Measurements from ENCODE around the gene TSPEAR.

The TSPEAR gene

GRCh38 chr21:44499631-44500030 is 211.7 kb downstream of the TSPEAR start:
- Histone ChIP-seq H3K36me3 (ENCODE audit: control insufficient read depth, insufficient read depth, low read length) (no peaks in the 10 kb centered on the region), H3K4me3 (replicated peaks; ENCODE audit: low read depth, low read length) (no peak overlapping the region), H3K27me3 (replicated peaks; ENCODE audit: control insufficient read depth, insufficient read depth, low read length) (no peaks in the 10 kb centered on the region; the same call in 1 of the 2 replicates)
- no peak for DNase-seq (ENCODE audit: extremely low read depth, insufficient read length)
- TF ChIP-seq, protein P1, sequence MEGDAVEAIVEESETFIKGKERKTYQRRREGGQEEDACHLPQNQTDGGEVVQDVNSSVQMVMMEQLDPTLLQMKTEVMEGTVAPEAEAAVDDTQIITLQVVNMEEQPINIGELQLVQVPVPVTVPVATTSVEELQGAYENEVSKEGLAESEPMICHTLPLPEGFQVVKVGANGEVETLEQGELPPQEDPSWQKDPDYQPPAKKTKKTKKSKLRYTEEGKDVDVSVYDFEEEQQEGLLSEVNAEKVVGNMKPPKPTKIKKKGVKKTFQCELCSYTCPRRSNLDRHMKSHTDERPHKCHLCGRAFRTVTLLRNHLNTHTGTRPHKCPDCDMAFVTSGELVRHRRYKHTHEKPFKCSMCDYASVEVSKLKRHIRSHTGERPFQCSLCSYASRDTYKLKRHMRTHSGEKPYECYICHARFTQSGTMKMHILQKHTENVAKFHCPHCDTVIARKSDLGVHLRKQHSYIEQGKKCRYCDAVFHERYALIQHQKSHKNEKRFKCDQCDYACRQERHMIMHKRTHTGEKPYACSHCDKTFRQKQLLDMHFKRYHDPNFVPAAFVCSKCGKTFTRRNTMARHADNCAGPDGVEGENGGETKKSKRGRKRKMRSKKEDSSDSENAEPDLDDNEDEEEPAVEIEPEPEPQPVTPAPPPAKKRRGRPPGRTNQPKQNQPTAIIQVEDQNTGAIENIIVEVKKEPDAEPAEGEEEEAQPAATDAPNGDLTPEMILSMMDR (IDR thresholded peaks at IDR 0.05; ENCODE audit: insufficient read depth, low read length, poor library complexity, severe bottlenecking): no peak

DNA sequence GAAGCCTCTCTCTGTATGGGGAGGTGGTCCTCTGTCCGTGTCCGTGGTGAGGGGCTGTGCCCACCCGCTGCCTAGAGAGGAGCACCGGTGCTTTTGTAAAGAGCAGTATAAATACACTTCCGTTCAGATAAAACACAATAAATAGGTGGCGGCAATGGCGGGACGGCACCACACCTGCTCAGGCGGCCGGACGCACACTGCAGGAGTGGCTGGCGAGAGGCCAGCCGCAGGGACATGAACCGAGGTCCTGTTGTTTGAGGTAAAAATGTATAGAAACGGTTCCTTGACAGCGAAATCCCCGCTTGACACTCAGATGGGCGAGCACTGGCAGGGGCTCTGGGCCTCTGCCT is 212.2 kb downstream of the TSPEAR start:
- no peak overlapping the region for H3K4me3 ChIP-seq (replicated peaks; ENCODE audit: low read depth, low read length)
- DNase-seq (ENCODE audit: extremely low read depth, insufficient read length): no peak
- H3K36me3 ChIP-seq (ENCODE audit: control insufficient read depth, insufficient read depth, low read length): no peaks in the 10 kb centered on the region
- TF ChIP-seq, protein P1 (IDR thresholded peaks at IDR 0.05; ENCODE audit: insufficient read depth, low read length, poor library complexity, severe bottlenecking): no peak
- H3K27me3 ChIP-seq (replicated peaks; ENCODE audit: control insufficient read depth, insufficient read depth, low read length): no peaks in the 10 kb centered on the region; the same call in 1 of the 2 replicates

DNA sequence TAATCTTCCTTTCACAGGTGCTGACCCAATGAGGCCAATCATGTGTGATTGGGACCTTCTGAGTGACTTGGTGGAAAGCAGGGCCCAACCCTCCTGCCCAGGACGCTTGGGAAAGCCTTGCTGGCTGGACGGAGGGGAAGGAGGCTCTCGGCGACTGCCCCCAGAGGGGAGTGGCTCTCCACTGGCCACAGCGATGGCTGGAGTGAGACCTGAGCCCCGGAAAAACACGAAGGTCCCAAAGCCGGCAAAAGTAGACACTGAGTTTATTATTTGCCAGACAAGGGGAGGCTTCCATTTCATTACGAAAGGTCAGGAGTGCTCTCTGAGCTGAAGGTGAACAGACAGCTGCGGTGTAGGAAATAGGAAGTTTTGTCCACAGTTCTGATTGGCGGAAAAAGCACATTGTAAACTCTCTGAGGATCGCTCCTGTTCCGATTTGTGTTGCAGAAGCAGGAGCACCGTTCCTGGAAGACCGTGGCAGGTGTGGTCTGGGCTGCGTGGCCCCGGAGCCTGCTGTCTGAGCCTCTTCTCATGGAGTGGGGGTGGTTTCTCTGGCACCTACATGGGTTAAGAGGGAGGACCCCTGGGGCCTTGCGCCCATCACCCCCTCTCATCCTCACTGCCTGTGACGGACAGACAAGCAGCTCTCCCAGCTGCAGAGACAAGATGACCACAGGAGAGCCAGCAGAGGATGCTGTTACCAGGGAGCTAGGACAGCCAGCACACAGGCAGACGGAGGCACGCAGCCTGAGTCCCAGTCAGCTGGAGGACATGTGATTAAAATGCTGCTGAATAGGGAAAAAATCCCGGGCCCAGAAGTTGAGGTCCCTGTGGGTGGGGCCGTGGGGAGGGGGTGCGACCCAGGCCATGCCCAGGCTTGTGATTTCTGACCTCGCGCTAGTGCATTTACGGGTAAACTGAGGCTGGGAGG is 212.8 kb downstream of the TSPEAR start:
- Histone ChIP-seq H3K4me3 (replicated peaks; ENCODE audit: low read depth, low read length) (no peak overlapping the region), H3K27me3 (replicated peaks; ENCODE audit: control insufficient read depth, insufficient read depth, low read length) (no peaks in the 10 kb centered on the region; the same call in 1 of the 2 replicates), H3K36me3 (ENCODE audit: control insufficient read depth, insufficient read depth, low read length) (no peaks in the 10 kb centered on the region)
- TF ChIP-seq, protein P1 (IDR thresholded peaks at IDR 0.05; ENCODE audit: insufficient read depth, low read length, poor library complexity, severe bottlenecking): no peak
- DNase-seq (ENCODE audit: extremely low read depth, insufficient read length): no peak

DNA sequence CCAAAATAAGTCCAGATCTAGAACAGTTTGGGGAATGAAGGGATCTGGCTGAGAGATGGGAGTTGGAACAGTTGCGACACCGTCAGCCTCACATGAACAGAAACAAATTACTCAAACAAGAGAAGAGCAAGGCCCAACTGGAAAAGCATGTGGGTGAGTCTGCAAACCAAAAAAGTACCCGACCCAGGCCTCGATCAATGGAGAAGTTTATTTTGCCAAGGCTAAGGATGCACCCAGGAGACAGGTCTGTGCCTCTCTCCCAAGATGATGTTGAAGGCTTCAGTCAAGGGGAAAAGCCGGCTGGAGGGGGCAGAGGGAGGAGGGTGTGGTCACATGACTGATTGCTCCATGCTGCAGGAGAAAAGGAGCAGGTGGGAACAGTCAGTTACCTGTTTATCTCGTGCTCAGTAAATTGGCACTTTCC is 213.7 kb downstream of the TSPEAR start:
- no peak for DNase-seq (ENCODE audit: extremely low read depth, insufficient read length)
- H3K27me3 ChIP-seq (replicated peaks; ENCODE audit: control insufficient read depth, insufficient read depth, low read length): no peaks in the 10 kb centered on the region; the same call in 1 of the 2 replicates
- H3K4me3 ChIP-seq (replicated peaks; ENCODE audit: low read depth, low read length): no peak overlapping the region
- no peaks in the 10 kb centered on the region for H3K36me3 ChIP-seq (ENCODE audit: control insufficient read depth, insufficient read depth, low read length)
- TF ChIP-seq, protein P1 (IDR thresholded peaks at IDR 0.05; ENCODE audit: insufficient read depth, low read length, poor library complexity, severe bottlenecking): no peak

DNA sequence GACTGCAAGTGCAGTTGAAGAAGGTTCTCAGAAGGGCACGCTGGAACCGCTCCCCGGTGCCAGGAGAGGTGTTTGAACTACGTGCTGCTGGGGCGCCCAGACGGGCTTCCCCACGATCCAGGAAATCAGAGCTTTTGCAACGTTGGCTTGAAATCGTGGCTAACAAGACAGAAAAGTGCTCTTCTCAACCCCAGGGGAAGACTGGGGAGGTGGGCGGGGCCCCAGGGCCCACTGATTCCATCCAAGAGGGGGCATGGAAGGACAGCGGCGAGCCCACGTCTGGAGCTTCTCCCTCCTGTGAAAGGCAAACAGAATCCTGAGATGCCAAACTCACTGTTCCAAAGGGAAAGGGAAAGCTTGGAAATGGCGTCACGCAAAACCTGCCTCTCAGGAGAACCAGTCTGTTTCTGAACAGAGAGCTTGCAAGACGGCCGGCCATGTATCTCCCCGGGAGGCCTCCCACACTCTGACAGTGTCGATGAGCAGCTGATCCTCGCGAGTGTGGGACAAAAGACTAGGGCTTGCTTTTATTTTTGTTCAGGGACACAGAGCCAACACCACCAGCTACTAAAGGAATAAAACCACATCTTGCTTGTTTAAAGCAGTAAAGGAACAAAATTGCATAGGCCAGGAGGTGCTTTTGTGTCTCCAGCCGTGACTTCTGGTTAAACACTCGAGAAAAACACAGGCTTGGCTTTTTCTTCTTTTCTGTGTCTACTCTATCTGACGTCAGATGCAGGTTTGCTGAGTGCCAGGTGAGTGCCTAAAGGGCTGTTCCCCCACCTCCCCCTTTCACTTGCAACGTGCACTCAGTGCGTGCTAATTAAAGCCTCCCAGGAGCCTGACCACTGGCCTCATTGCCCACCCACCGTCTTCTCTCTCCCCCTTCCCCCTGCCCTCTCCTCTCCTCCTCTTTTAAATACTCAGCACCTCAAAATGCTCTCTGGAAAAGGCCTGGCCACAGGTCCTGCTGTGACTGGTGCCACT is 214.5 kb downstream of the TSPEAR start:
- Histone ChIP-seq H3K36me3 (ENCODE audit: control insufficient read depth, insufficient read depth, low read length) (no peaks in the 10 kb centered on the region), H3K4me3 (replicated peaks; ENCODE audit: low read depth, low read length) (no peak overlapping the region), H3K27me3 (replicated peaks; ENCODE audit: control insufficient read depth, insufficient read depth, low read length) (no peaks in the 10 kb centered on the region; the same call in 1 of the 2 replicates)
- DNase-seq (ENCODE audit: extremely low read depth, insufficient read length): no peak
- TF ChIP-seq, protein P1 (IDR thresholded peaks at IDR 0.05; ENCODE audit: insufficient read depth, low read length, poor library complexity, severe bottlenecking): no peak

Measured in GM06990 (cell line).